ENCODE data around the gene RNF40.

RNF40 gene

GRCh38 chr16:30750201-30750600, 11.9 kb upstream of the RNF40 start:
- H3K4me3 Mint-ChIP-seq = peak overlapping the region; percentile 88
- H3K27ac Mint-ChIP-seq = no peak overlapping the region
- ATAC-seq (no peak), DNase-seq (ENCODE audit: low spot score in 2 of 2) (no peak)
- H3K9me3 Mint-ChIP-seq = no peaks in the 10 kb centered on the region
- H3K4me1 Mint-ChIP-seq = peaks cover 44% of the 10 kb centered on the region
- peaks cover 87% of the 10 kb centered on the region for H3K36me3 Mint-ChIP-seq

GRCh38 chr16:30750876-30751465, 11.2 kb upstream of the RNF40 start:
- peak overlapping the region; percentile 21 for H3K27ac Mint-ChIP-seq
- no peaks in the 10 kb centered on the region for H3K9me3 Mint-ChIP-seq
- DNase-seq (ENCODE audit: low spot score in 2 of 2) = no peak
- no peak overlapping the region for H3K4me3 Mint-ChIP-seq
- no peak for ATAC-seq
- peaks cover 42% of the 10 kb centered on the region for H3K4me1 Mint-ChIP-seq
- peaks cover 91% of the 10 kb centered on the region for H3K36me3 Mint-ChIP-seq

GRCh38 chr16:30753596-30753995, 8.5 kb upstream of the RNF40 start:
- DNase-seq (ENCODE audit: low spot score in 2 of 2) = no peak
- H3K36me3 Mint-ChIP-seq = peaks cover 86% of the 10 kb centered on the region
- H3K27ac Mint-ChIP-seq = no peak overlapping the region
- H3K4me1 Mint-ChIP-seq = peaks cover 26% of the 10 kb centered on the region
- no peak for ATAC-seq
- H3K4me3 Mint-ChIP-seq = no peak overlapping the region
- no peaks in the 10 kb centered on the region for H3K9me3 Mint-ChIP-seq

- DNase-seq (ENCODE audit: low spot score in 2 of 2) (no peak), ATAC-seq (no peak)
- Mint-ChIP-seq H3K4me1 (peaks cover 16% of the 10 kb centered on the region), H3K36me3 (peaks cover 63% of the 10 kb centered on the region), H3K4me3 (no peak overlapping the region), H3K27ac (no peak overlapping the region), H3K9me3 (no peaks in the 10 kb centered on the region)
Measured at GRCh38 chr16:30755955-30756780, 6.0 kb upstream of the RNF40 start.

GRCh38 chr16:30756781-30757100, 5.4 kb upstream of the RNF40 start:
- Mint-ChIP-seq H3K36me3 (peaks cover 63% of the 10 kb centered on the region), H3K9me3 (no peaks in the 10 kb centered on the region), H3K27ac (no peak overlapping the region), H3K4me3 (no peak overlapping the region), H3K4me1 (peaks cover 13% of the 10 kb centered on the region)
- no peak for ATAC-seq
- DNase-seq (ENCODE audit: low spot score in 2 of 2) = no peak

GRCh38 chr16:30757316-30757715, 4.8 kb upstream of the RNF40 start:
- no peaks in the 10 kb centered on the region for H3K9me3 Mint-ChIP-seq
- no peak for DNase-seq (ENCODE audit: low spot score in 2 of 2)
- ATAC-seq = no peak
- H3K36me3 Mint-ChIP-seq = peaks cover 63% of the 10 kb centered on the region
- H3K4me3 Mint-ChIP-seq = no peak overlapping the region
- no peak overlapping the region for H3K27ac Mint-ChIP-seq
- H3K4me1 Mint-ChIP-seq = peaks cover 13% of the 10 kb centered on the region

- Mint-ChIP-seq H3K36me3 (peaks cover 64% of the 10 kb centered on the region), H3K4me1 (peaks cover 27% of the 10 kb centered on the region), H3K4me3 (no peak overlapping the region), H3K9me3 (no peaks in the 10 kb centered on the region), H3K27ac (no peak overlapping the region)
- DNase-seq (ENCODE audit: low spot score in 2 of 2) = no peak
- no peak for ATAC-seq
Measured at GRCh38 chr16:30758988-30759491, 3.1 kb upstream of the RNF40 start.

- ATAC-seq (no peak), DNase-seq (ENCODE audit: low spot score in 2 of 2) (no peak)
- Mint-ChIP-seq H3K9me3 (no peaks in the 10 kb centered on the region), H3K27ac (no peak overlapping the region), H3K4me1 (peaks cover 28% of the 10 kb centered on the region), H3K36me3 (peaks cover 65% of the 10 kb centered on the region), H3K4me3 (peak overlapping the region; percentile 92)
Measured at GRCh38 chr16:30760001-30760559, 2.0 kb upstream of the RNF40 start.

- H3K36me3 Mint-ChIP-seq = peaks cover 65% of the 10 kb centered on the region
- peak overlapping the region; percentile 92 for H3K4me3 Mint-ChIP-seq
- peaks cover 28% of the 10 kb centered on the region for H3K4me1 Mint-ChIP-seq
- H3K9me3 Mint-ChIP-seq = no peaks in the 10 kb centered on the region
- no peak for DNase-seq (ENCODE audit: low spot score in 2 of 2)
- ATAC-seq = no peak
- H3K27ac Mint-ChIP-seq = peak overlapping the region; percentile 84
Measured at GRCh38 chr16:30760577-30761426, 1.3 kb upstream of the RNF40 start.

- Mint-ChIP-seq H3K9me3 (no peaks in the 10 kb centered on the region), H3K36me3 (peaks cover 65% of the 10 kb centered on the region), H3K27ac (peak overlapping the region; percentile 84), H3K4me3 (peak overlapping the region; percentile 92), H3K4me1 (peaks cover 28% of the 10 kb centered on the region)
- DNase-seq (ENCODE audit: low spot score in 2 of 2) (peak in 1 of 2 donors; percentile 77), ATAC-seq (peak; percentile 66)
Measured at GRCh38 chr16:30761427-30761927, 645 bp upstream of the RNF40 start.

- Mint-ChIP-seq H3K27ac (peak overlapping the region; percentile 84), H3K4me3 (peak overlapping the region; percentile 92), H3K36me3 (peaks cover 73% of the 10 kb centered on the region), H3K9me3 (no peaks in the 10 kb centered on the region), H3K4me1 (peaks cover 28% of the 10 kb centered on the region)
- ATAC-seq (no peak), DNase-seq (ENCODE audit: low spot score in 2 of 2) (no peak)
Measured at GRCh38 chr16:30762991-30763725, 1.0 kb downstream of the RNF40 start.

- DNase-seq (ENCODE audit: low spot score in 2 of 2) (no peak), ATAC-seq (no peak)
- Mint-ChIP-seq H3K27ac (peak overlapping the region; percentile 17), H3K36me3 (peaks cover 82% of the 10 kb centered on the region), H3K4me3 (peak overlapping the region; percentile 92), H3K4me1 (peaks cover 28% of the 10 kb centered on the region), H3K9me3 (no peaks in the 10 kb centered on the region)
Measured at GRCh38 chr16:30764086-30764485, 2.0 kb downstream of the RNF40 start.

GRCh38 chr16:30764816-30765465, 2.8 kb downstream of the RNF40 start:
- DNase-seq (ENCODE audit: low spot score in 2 of 2) (no peak), ATAC-seq (no peak)
- Mint-ChIP-seq H3K9me3 (no peaks in the 10 kb centered on the region), H3K36me3 (peaks cover 90% of the 10 kb centered on the region), H3K4me3 (no peak overlapping the region), H3K4me1 (peaks cover 28% of the 10 kb centered on the region), H3K27ac (no peak overlapping the region)

Measured in stimulated activated effector memory CD8-positive, alpha-beta T cell treated with anti-CD3 and anti-CD28 coated beads, Interleukin-12 subunit alpha, Interleukin-12 subunit beta, amount 100 ng/mL, for 72 hours (primary cell).